ACHN (cell line): ENCODE data around the gene PRR22.

Experiments used
- DNase-seq: peaks from one replicate; pipeline ENCODE4 v3.0.0-alpha.2; 2015
- in situ Hi-C: cut with HindIII; loops from 2 replicates; pipeline ENCODE4 v1.10.0; 2017; ENCODE audit warnings: low sequenced_read_pairs, low pct_ligation_motif_present, low pct_unique_long_range_greater_than_20kb

The PRR22 gene

GRCh38 chr19:5784581-5785147 lies at the start of gene PRR22:
Gene PRR22 (minus strand): TSS chr19:5784746. CDS start chr19:5784660, 86 bp downstream.
- in situ Hi-C loops, result no loop called here
- DNase-seq, result no peak

GRCh38 chr19:5832527-5833216 lies 48.1 kb upstream of the PRR22 start:
- in situ Hi-C loops, result no loop called here
- no peak for DNase-seq

- no peak for DNase-seq
- in situ Hi-C loops, result no loop called here
Measured at GRCh38 chr19:5832061-5832460, 47.5 kb upstream of the PRR22 start.

GRCh38 chr19:5831159-5831558 lies 46.6 kb upstream of the PRR22 start:
- in situ Hi-C loops, result no loop called here
- DNase-seq, result no peak

- in situ Hi-C loops, result no loop called here
- DNase-seq, result no peak
Measured at GRCh38 chr19:5829567-5830310, 45.2 kb upstream of the PRR22 start.

GRCh38 chr19:5828661-5829566 lies 44.4 kb upstream of the PRR22 start:
- in situ Hi-C loops, result no loop called here
- DNase-seq, result peak; percentile 24

- in situ Hi-C loops, result no loop called here
- DNase-seq, result peak; percentile 91
Measured at GRCh38 chr19:5827891-5828660, 43.5 kb upstream of the PRR22 start.

GRCh38 chr19:5827342-5827890 lies 42.9 kb upstream of the PRR22 start:
- in situ Hi-C loops, result no loop called here
- DNase-seq, result no peak

- DNase-seq, result peak; percentile 82
- in situ Hi-C loops, result no loop called here
Measured at GRCh38 chr19:5826531-5827341, 42.2 kb upstream of the PRR22 start.

GRCh38 chr19:5825178-5825577 lies 40.6 kb upstream of the PRR22 start:
- no peak for DNase-seq
- in situ Hi-C loops, result no loop called here

- no peak for DNase-seq
- in situ Hi-C loops, result no loop called here
Measured at GRCh38 chr19:5824751-5825150, 40.2 kb upstream of the PRR22 start.

GRCh38 chr19:5823579-5824281 lies 39.2 kb upstream of the PRR22 start:
- in situ Hi-C loops, result no loop called here
- no peak for DNase-seq

- in situ Hi-C loops, result no loop called here
- no peak for DNase-seq
Measured at GRCh38 chr19:5822181-5822844, 37.8 kb upstream of the PRR22 start.

GRCh38 chr19:5821521-5822180 lies 37.1 kb upstream of the PRR22 start:
- no peak for DNase-seq
- in situ Hi-C loops, result no loop called here

GRCh38 chr19:5820785-5821184 lies 36.2 kb upstream of the PRR22 start:
- in situ Hi-C loops, result no loop called here
- DNase-seq, result no peak

- no peak for DNase-seq
- in situ Hi-C loops, result no loop called here
Measured at GRCh38 chr19:5818594-5818993, 34.0 kb upstream of the PRR22 start.
